ENCODE measurements around the gene CHRNB4.

DNA sequence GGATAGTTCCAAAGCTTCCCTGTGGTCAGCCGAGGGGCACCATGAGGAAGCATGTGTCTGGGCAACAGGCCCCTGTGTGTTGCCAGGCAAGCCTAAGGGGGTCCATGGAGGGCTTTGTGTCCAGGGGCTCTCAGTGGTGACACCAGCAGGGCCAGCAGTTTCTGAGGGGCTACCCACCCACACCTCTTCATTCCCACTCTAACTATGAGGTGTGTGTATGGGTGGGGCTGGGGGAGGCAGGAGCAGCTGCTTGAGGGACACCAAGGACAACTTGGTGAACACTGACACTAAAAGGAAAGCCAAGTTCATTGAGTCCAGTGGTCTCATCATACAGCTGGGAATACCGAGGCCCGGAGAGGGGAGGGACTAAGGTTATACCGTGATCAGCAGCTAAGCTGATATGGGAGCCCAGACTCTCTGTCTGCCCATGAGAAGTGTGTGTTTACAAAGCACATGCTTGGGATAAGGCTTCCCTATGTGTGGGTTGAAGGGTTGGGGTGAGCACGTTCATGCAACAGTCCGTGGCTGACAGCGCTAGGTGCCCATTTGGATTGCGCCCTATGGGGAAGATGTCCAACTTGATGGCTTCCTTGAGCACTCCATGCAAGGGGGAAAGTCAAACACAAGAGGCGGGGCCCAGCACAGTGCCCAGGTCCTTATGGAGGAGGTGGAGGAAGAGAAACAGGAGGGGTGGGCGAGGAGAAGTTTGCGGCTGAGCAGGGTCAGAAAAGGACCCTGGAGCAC lies 34.8 kb upstream of the CHRNB4 start:
- TF ChIP-seq, protein P1, sequence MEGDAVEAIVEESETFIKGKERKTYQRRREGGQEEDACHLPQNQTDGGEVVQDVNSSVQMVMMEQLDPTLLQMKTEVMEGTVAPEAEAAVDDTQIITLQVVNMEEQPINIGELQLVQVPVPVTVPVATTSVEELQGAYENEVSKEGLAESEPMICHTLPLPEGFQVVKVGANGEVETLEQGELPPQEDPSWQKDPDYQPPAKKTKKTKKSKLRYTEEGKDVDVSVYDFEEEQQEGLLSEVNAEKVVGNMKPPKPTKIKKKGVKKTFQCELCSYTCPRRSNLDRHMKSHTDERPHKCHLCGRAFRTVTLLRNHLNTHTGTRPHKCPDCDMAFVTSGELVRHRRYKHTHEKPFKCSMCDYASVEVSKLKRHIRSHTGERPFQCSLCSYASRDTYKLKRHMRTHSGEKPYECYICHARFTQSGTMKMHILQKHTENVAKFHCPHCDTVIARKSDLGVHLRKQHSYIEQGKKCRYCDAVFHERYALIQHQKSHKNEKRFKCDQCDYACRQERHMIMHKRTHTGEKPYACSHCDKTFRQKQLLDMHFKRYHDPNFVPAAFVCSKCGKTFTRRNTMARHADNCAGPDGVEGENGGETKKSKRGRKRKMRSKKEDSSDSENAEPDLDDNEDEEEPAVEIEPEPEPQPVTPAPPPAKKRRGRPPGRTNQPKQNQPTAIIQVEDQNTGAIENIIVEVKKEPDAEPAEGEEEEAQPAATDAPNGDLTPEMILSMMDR (conservative IDR thresholded peaks at IDR 0.05), result no peak
- no peak for TF ChIP-seq ZFX (IDR thresholded peaks at IDR 0.05)
